GDM1 (cell line): ENCODE measurements around the gene COA7.

ENCODE experiments used
- DNase-seq: peaks from one replicate; lab custom pipeline; 2025; lab: John Stamatoyannopoulos, UW

COA7 gene

GRCh38 chr1:52635321-52636089 lies 62.6 kb downstream of the COA7 start:
- no peak for DNase-seq
